ENCODE data around the gene GPC5. TPM values are rescaled to one million over a fixed set of nuclear protein-coding genes. Genes with fewer than 3 reads are reported as not detected.

GPC5 gene
- total and polyA plus RNA-seq, 9 of the 15 experiments (the other 6 are each of a cell fraction or from before 2014, with no cell fraction given): 0.18 to 0.27 TPM; not detected in 7

DNA sequence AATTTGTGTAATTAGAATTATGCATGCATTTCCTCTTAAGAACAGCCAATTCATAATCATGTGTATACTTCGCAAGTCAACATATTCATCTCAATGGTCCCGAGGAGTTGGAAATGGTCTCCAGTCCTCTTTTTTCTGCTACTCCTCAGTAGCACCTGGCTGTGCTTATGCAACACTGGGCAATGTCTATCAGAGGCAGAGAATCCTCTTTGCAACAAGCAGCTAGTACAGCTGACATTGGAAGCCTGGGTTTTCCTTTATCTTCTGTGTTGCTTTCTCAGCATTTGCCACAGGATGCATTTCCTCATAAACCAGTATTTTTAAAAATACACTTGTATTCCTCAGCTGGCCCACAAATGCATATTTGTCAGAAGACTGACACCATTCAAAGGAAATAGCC, 1422.9 kb downstream of the GPC5 start:
- 0% methylated on average over 2 of the region's 2 CpGs for whole genome bisulfite sequencing (ENCODE audit: insufficient coverage, low coverage, missing lambda C conversion rate)
- FAIRE-seq (no peak), ATAC-seq (no peak), DNase-seq (ENCODE audit: extremely low read depth in 1 of 4, low spot score in 3 of 4) (no peak)
- CTCF ChIA-PET (ENCODE audit: low intra/inter-chr PET ratio): no interaction called here
- Histone ChIP-seq H3K4me2 (ENCODE audit: insufficient read depth, low read length) (no peak overlapping the region), H3K9ac (ENCODE audit: insufficient read depth in 1 of 2, low read depth in 2 of 2, low read length in 2 of 2) (no peak overlapping the region), H3K27ac (ENCODE audit: extremely low read depth, low read depth, low read length) (no peak overlapping the region), H3K4me1 (replicated peaks in 1 of 2; ENCODE audit: control insufficient read depth in 2 of 2, insufficient read depth in 2 of 2, low read length in 2 of 2) (no peaks in the 10 kb centered on the region), H3K36me3 (ENCODE audit: control insufficient read depth, insufficient read depth, low read length) (no peaks in the 10 kb centered on the region), H3K27me3 (ENCODE audit: control insufficient read depth in 2 of 2, insufficient read depth in 2 of 2, low read length in 2 of 2) (no peaks in the 10 kb centered on the region), H4K20me1 (replicated peaks; ENCODE audit: control insufficient read depth, insufficient read depth, low read length) (no peaks in the 10 kb centered on the region), H3K4me3 (no peak overlapping the region), H2AFZ (ENCODE audit: low read depth, low read length) (no peak overlapping the region), H3K9me1 (ENCODE audit: control insufficient read depth, insufficient read depth, low read length) (no peaks in the 10 kb centered on the region), H3K9me3 (replicated peaks; ENCODE audit: control insufficient read depth, insufficient read depth, low read depth, low read length) (no peaks in the 10 kb centered on the region), H3K79me2 (ENCODE audit: control insufficient read depth, insufficient read depth, low read length) (no peaks in the 10 kb centered on the region)
- POLR2A ChIA-PET: no interaction called here
- intact Hi-C loops (cut with micrococcal nuclease) (no loop called here), in situ Hi-C loops (cut with MboI) (no loop called here)
- no TSS peak for BruUV-seq (replicated peaks)
- no peak for TF ChIP-seq SMC3 (conservative IDR thresholded peaks at IDR 0.05; ENCODE audit: insufficient read depth, low read depth, low read length)
- TF ChIP-seq FOXJ3 (CRISPR knock-in tag; IDR thresholded peaks at IDR 0.05): no peak
- no peak for TF ChIP-seq ZNF561 (CRISPR knock-in tag; conservative IDR thresholded peaks at IDR 0.05)
- TF ChIP-seq JUNB (CRISPR knock-in tag; conservative IDR thresholded peaks at IDR 0.05): no peak
- no peak for TF ChIP-seq MTA3 (IDR thresholded peaks at IDR 0.05; ENCODE audit: borderline replicate concordance)

DNA sequence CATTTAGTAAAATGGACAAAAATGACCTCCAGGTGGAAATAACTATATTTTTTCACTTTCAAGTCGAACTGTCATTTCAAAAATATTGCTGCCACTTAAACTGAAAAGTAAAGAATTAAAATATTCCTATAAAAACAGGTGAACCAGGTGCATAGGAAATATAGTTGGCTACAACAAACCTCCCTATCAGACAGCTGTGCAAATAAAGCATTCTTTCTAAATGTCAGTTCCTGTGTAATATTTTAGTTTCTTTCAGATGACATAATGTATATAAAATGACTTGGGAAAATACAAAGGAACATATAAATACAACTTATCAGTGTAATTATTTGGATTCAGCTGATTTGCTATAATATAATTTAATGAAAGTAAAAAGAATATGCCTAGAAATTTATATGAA, 1424.6 kb downstream of the GPC5 start:
- FAIRE-seq: no peak
- no peaks in the 10 kb centered on the region for H4K20me1 ChIP-seq (replicated peaks; ENCODE audit: control insufficient read depth, insufficient read depth, low read length)
- no peaks in the 10 kb centered on the region for H3K9me3 ChIP-seq (replicated peaks; ENCODE audit: control insufficient read depth, insufficient read depth, low read depth, low read length)
- in situ Hi-C loops (cut with MboI) (no loop called here), intact Hi-C loops (cut with micrococcal nuclease) (no loop called here)
- H3K9me1 ChIP-seq (ENCODE audit: control insufficient read depth, insufficient read depth, low read length): no peaks in the 10 kb centered on the region
- no peak for DNase-seq (ENCODE audit: extremely low read depth in 1 of 4, low spot score in 3 of 4)
- POLR2A ChIA-PET: no interaction called here
- CTCF ChIA-PET (ENCODE audit: low intra/inter-chr PET ratio): no interaction called here
- no peak overlapping the region for H3K4me2 ChIP-seq (ENCODE audit: insufficient read depth, low read length)
- no peak overlapping the region for H2AFZ ChIP-seq (ENCODE audit: low read depth, low read length)
- H3K9ac ChIP-seq (ENCODE audit: insufficient read depth in 1 of 2, low read depth in 2 of 2, low read length in 2 of 2): no peak overlapping the region
- H3K36me3 ChIP-seq (ENCODE audit: control insufficient read depth, insufficient read depth, low read length): no peaks in the 10 kb centered on the region
- H3K4me3 ChIP-seq: no peak overlapping the region
- WGBS (ENCODE audit: insufficient coverage, low coverage, missing lambda C conversion rate): 0% methylated on average over 1 of the region's 1 CpG
- no TSS peak for BruUV-seq (replicated peaks)
- ATAC-seq: no peak
- H3K27me3 ChIP-seq (ENCODE audit: control insufficient read depth in 2 of 2, insufficient read depth in 2 of 2, low read length in 2 of 2): no peaks in the 10 kb centered on the region
- no peak overlapping the region for H3K27ac ChIP-seq (ENCODE audit: extremely low read depth, low read depth, low read length)
- H3K4me1 ChIP-seq (replicated peaks in 1 of 2; ENCODE audit: control insufficient read depth in 2 of 2, insufficient read depth in 2 of 2, low read length in 2 of 2): no peaks in the 10 kb centered on the region
- TF ChIP-seq, protein P1, sequence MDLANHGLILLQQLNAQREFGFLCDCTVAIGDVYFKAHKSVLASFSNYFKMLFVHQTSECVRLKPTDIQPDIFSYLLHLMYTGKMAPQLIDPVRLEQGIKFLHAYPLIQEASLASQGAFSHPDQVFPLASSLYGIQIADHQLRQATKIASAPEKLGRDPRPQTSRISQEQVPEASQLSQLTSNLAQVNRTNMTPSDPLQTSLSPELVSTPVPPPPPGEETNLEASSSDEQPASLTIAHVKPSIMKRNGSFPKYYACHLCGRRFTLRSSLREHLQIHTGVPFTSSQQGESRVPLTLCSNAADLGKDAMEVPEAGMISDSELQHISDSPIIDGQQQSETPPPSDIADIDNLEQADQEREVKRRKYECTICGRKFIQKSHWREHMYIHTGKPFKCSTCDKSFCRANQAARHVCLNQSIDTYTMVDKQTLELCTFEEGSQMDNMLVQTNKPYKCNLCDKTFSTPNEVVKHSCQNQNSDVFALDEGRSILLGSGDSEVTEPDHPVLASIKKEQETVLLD (IDR thresholded peaks at IDR 0.05): no peak
- TF ChIP-seq ZNF507 (tag; conservative IDR thresholded peaks at IDR 0.05) (no peak), BDP1 (IDR thresholded peaks at IDR 0.05; ENCODE audit: insufficient read depth, insufficient read length) (no peak), ZNF79 (CRISPR knock-in tag; IDR thresholded peaks at IDR 0.05; ENCODE audit: low read depth) (no peak), ZBTB7A (IDR thresholded peaks at IDR 0.05; ENCODE audit: borderline replicate concordance, control insufficient read depth, low read depth, low read length) (no peak), ARID1B (IDR thresholded peaks at IDR 0.05) (no peak), ZNF174 (CRISPR knock-in tag; IDR thresholded peaks at IDR 0.05) (no peak)
- TF ChIP-seq, protein P2, sequence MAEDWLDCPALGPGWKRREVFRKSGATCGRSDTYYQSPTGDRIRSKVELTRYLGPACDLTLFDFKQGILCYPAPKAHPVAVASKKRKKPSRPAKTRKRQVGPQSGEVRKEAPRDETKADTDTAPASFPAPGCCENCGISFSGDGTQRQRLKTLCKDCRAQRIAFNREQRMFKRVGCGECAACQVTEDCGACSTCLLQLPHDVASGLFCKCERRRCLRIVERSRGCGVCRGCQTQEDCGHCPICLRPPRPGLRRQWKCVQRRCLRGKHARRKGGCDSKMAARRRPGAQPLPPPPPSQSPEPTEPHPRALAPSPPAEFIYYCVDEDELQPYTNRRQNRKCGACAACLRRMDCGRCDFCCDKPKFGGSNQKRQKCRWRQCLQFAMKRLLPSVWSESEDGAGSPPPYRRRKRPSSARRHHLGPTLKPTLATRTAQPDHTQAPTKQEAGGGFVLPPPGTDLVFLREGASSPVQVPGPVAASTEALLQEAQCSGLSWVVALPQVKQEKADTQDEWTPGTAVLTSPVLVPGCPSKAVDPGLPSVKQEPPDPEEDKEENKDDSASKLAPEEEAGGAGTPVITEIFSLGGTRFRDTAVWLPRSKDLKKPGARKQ (CRISPR knock-in tag; IDR thresholded peaks at IDR 0.05): no peak
- TF ChIP-seq, protein P3, sequence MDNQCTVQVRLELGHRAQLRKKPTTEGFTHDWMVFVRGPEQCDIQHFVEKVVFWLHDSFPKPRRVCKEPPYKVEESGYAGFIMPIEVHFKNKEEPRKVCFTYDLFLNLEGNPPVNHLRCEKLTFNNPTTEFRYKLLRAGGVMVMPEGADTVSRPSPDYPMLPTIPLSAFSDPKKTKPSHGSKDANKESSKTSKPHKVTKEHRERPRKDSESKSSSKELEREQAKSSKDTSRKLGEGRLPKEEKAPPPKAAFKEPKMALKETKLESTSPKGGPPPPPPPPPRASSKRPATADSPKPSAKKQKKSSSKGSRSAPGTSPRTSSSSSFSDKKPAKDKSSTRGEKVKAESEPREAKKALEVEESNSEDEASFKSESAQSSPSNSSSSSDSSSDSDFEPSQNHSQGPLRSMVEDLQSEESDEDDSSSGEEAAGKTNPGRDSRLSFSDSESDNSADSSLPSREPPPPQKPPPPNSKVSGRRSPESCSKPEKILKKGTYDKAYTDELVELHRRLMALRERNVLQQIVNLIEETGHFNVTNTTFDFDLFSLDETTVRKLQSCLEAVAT (IDR thresholded peaks at IDR 0.05): no peak
- no peaks in the 10 kb centered on the region for H3K79me2 ChIP-seq (ENCODE audit: control insufficient read depth, insufficient read depth, low read length)
